GM19099 (cell line): ENCODE measurements around the gene KCNAB2.

Experiments
- POLR2A ChIP-seq: IDR thresholded peaks from 3 replicates; pipeline ENCODE4 v1.6.1; 2011; ENCODE audit warnings: low read depth; ENCODE audit not compliant: insufficient read length; ENCODE audit errors: extremely low read depth

KCNAB2 gene

DNA sequence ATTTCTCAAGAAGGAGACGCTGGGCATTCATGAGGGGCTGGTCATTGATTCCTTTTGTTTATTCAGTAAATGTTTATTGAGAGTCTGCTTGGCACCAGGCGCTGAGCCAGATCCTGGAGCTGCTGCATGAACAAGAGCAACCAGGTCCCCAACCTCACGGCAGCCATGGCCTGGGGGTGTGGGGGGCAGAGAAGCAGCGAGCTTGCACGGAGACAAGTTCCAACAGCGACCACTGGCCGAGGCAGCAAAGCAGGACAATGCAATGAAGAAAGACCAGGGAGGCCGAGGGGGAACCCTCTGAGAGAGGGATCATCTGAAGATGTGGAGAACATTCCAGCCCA is 7.5 kb downstream of the KCNAB2 start:
- no peak for TF ChIP-seq POLR2A

DNA sequence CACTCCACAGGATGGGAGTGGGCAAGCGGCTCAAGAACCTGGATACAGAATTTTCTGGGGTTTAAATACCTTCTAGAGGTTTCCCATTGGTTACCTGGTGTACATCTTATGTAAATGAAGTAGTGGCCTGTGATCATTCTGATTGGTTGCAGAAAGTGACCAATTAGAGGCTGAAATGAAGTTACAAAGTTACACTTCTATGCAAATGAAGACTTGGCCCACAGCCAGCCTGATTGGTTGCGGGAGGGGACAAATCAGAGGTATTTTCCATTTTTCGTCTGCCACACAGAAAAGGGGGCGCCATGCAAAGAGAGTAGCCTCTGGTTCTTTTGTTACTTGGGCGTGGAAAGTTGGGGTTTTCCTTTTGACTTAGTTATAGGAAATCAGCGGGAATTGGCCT is 8.9 kb downstream of the KCNAB2 start:
- TF ChIP-seq POLR2A, result no peak

DNA sequence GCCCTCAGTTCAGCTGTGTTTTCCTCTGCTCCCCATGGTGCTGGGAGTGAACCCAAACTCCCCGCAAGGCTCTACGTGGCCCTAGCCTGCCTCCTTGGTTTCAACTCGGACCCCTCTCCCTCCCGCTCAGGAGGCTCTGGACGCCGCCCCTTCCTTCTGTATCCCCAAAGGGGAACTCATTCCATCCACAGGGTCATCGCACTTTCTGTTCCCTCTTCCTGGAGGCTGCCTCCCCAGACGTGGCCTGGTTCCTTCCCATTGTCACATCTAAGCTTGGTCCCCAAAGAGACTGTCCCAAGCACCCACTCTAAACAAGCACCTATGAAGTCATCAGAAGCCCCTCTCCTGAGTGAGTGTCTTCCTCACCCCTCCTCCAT is 10.9 kb downstream of the KCNAB2 start:
- TF ChIP-seq POLR2A, result no peak

DNA sequence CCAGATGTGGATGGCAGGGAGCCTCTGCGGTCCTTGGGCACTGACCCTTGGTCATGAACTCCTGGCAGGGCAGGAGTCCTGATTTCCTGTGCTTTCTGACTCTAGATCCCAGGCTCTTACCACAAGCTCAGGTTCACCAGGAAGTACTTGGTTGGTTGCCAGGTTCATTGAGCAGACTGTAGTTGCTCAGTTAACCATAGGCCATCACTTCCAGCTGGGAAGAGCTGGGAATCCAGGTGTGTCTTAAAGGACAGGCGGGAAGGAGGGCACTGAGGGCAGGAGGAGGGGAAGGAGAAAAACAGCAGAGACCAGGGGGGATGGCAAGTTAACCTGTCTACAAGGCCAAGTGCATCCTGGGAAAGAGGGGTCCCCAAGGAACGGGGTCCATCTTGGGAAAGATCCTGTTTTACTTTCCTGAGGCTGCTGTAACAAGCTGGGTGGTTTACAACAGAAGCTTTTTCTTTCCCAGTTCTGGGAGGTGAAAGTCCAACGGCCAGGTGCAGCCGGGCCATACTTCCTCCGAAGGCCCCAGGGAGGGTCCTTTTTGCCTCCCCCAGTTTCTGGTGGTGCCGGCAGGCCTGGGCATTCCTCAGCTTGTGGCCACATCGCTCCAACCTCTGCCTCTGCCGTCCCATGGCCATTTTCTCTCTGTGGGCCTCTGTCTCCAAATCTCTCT is 11.6 kb downstream of the KCNAB2 start:
- TF ChIP-seq POLR2A, result no peak

DNA sequence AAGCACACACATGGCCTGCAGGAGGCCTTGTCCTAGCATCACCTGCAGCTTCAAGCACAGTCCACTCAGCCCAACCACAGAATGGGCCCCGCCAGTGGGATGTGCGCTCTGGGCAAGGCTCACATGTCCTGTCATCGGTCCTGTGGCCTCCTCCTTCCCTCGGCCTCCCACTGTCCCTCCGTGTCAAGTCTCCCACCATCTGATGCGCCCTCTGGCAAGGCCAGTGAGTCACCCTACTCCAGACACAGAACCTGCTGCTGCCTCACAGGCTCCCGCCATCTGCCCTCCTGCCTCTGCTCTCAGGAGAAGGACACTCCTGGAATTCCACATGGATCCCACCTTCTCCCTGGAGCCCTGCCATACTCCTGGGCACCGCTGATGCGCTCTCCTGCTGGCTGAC is 14.2 kb downstream of the KCNAB2 start:
- TF ChIP-seq POLR2A, result no peak

DNA sequence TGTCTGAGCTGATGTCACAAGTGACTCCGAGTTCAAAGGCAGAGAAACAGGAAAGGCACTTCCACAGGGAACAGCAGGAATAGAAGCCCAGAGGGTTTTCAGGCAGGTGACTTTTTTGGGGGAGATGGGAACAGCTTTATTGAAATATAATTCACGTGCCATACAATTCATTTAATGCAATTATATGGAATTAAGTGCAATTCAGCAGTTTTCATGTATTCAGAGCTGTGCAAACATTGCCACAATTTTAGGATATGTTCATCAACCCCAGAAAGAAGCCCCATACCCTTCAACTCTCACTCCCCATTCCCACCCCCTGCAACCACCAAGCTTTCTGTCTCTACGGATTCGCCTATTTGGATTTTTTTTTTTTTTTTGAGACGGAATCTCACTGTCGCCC is 17.0 kb downstream of the KCNAB2 start:
- no peak for TF ChIP-seq POLR2A

DNA sequence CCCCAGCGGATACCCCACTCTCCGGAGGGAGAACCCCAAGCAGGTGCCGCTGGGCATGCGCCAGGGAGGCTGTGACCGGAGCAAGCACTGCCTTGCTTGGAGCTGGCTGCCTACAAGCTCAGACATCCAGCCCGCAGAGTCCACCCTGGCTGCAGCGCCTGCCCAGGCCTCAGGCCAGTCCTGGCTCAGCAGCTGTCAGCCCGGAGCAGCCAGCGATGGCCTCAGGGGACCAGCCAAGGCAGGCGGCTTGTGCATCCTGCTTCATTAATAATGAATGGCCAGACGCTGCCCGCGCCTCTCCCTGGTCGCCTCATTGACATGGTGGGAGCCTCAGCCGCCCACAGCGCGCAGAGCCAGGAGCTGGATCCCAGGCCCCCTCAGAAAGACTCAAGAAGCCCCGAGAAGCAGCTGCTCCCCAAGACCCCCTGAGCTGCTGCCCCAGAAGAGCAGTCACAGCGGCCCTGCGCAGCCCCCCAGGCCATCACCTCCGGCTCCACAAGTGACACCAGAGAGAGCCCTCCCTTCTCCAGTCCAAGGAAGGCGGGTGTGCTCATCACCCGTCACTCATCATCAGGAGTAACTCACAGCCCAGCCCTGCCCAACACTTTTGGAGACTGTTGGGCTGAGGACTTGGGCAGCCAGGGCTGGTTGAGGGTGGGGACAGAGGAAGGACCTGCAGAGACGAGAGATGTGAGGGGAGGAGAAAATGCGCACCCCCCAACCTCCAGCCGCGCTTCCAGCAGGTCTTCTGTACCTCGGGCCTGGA is 19.6 kb downstream of the KCNAB2 start:
- no peak for TF ChIP-seq POLR2A

DNA sequence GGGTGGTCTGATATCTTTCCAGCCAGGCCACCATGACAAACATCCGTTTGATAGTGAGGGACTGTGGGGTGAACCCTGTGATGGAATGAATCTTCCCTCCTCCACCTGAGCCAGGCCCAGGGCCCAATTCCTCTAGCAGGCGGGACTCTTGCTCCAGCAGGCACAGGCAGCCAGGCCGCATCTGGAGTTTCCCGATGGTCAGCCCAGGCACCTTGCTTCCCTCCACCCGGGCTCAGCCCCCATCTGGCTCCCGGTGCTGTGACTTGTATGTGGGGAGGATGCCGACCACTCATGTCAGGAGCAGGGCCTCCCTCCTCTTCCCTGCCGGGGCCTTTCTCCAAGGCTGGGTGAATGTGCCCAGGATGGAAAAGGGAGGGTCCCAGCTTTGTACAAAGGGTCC is 21.0 kb downstream of the KCNAB2 start:
- TF ChIP-seq POLR2A, result no peak

DNA sequence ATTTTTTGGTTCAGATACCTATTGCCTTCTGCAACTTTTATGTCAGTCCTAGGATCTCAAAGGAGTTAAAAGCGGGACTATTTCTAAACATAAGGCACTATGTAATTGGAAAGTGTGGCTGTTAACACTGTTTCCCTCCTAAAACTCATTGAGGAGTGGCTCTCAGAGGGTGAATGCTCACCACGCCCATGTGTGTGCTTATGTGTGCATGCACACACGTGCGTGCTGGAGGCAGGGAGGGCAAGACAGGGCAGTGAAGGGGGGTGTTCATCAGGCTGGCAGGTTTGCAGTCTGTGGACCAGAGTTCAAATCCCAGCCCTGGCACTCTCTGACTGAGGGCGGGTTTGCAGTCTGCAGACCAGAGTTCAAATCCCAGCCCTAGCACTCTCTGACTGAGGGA is 22.4 kb downstream of the KCNAB2 start:
- TF ChIP-seq POLR2A, result no peak

DNA sequence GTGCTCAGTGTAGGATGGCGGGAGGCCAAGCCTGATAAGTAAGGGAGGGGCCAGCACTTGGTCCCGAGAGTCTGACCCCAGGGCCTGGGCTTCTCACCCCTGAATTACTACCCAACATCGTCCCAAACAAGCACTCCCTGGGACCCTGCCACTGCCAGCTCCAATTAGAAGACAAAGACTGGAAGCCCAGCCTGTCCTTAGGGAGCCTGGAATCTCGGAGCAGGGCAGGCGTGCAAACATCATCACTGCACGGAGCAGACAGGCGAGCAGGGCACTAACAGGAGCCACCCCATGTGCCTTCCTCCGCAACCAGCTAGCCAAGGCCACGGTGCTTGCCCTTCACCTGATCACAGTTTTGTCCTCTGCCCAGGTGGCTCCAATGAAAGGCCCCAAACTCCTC is 23.2 kb downstream of the KCNAB2 start:
- no peak for TF ChIP-seq POLR2A

DNA sequence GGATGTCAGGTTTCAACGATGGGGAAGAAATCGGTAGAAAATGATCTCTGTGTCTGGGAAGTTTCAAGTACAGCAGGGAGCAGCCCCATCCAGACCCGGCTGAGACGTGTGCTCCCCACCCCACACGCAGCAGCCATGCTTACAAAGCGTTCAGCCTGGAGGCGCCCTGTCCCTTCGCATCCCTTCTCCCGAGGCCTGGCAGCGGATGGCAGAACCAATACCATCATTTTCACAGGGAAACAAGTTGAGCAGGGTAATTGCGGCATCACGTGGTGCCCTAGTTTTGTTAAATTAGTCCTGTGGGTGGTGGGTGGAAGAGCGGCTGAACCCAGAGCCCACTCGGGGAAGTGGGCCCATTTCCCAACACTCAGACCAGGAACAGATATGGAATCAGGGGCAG is 23.9 kb downstream of the KCNAB2 start:
- no peak for TF ChIP-seq POLR2A

DNA sequence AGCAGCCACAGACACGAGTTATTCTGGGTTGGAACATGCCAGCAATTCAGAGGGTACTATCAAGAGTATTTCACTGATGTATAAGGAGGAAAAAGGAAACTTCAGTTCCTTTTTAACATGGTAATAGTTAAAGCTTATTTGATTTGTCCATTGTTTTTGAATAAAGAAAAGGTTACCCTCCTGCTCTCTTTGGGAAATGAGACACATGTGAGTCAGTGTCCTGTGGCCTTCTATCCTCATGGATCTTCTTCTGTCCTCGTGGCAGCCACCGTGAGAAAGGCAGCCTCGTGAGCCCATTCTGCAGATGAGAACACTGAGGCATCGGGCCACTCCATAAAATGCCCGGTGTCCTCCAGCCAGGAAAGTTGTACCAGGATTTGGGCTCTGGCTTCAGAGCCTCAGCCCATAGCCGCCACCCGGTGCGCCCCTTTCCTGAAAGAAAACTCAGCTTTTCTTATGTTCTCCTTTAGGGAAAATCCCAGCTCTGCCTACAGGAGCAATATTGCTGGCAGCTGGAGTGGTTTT is 24.8 kb downstream of the KCNAB2 start:
- TF ChIP-seq POLR2A, result no peak

DNA sequence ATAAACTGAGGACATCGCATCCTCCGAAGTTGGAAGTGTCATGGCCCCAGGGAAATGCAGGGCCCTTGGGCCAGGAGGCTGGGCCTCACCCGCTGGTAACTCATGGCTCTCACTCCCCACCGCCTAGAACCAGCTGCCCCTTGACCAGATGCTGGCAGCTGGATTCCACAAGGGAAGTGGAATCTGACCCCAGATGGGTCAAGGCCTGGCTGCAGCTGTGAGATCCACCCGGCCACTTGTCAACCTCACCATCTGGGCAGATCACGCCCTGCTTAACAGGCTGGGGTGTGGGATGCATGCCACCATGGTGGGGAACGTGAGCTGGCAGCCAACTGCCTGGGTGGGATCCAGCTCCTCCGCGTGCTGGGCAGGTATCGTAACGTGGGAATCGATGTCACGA is 25.5 kb downstream of the KCNAB2 start:
- TF ChIP-seq POLR2A, result no peak

DNA sequence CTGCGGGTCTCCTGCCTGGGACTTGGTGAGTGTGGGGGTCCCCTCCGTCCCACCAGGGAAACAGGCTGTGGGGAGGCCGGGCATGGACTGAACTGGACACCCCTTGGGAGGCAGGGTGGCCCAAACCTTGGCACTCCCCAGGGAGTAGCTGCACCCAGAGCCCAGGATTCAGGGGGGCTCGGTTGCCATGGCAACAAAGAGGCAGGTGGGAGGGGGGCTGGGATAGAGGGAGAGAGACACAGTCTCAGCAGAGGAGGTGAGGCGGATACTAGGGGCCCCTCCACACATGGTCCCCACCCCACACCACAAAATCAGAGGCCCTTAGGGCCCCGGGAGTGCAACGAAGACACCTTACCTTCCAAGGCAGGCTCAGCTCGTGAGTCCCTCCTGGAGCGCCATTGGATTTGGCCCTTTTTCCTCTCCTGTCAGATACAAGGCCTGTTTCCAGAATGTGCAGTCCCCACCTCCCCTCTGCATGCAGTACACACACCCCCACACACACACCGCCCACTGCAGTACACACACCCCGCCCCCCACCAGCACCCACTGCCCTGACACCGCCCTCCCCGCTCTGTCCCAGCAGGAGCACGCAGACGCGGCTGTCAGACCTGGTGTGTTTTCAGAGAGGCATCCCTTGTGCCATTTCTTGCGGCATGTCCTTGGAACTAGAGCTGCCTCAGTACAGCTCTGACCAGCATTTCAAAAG is 27.2 kb downstream of the KCNAB2 start:
- TF ChIP-seq POLR2A, result no peak

DNA sequence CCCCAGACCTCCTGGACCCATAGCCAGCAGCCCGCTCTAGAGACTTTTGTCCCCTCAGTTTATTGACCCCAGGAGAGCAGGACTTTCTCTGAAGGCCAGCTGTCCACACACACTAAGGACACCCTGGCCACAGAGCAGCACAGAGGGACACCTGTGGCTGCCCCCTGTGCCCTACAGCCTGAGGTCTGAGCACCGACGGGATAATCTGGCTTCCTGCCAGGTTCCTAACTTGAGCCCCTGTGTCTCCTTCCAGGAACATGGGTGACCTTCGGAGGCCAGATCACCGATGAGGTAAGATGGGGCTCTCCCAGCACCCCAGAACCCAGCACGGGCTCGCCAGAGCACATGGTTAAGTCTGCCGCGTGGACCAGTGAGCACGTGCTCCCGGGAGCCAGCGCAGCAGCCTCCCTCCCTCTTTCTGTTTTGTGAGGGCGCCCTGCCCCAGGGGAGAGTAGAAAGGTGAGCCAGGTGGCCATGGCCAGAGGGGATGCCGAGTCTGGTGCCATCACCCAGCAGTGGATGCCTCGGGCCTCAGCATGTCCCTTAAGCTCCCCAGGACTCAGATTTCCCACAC is 27.9 kb downstream of the KCNAB2 start:
- TF ChIP-seq POLR2A, result no peak

DNA sequence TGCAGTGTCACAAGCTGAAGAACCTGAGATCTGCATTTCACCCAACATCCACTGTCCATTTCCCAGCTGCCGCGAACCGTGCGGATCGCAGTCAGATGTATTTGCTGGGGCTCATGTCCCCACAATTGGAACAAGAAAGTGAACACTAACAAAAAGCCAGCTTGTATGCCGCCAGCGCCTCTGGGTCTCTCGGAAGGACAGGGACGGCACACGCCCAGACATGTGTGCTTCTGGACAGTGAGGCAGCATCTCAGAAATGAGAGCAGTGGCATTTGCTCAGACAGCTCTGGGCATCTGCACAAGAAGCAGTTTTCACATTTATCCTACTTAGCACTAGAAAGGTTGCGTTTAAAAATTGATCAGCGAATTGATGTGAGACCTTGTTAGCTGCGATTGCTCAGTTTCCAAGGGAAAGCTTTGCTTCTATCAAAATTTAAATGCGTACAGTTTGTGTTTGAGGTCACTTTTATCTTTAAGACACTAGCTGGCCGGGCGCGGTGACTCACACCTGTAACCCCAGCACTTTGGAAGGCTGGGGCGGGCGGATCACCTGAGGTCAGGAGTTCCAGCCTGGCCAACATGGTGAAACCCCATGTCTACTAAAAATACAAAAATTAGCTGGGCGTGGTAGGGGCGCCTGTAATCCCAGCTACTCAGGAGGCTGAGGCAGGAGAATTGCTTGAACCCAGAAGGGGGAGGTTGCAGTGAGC is 28.7 kb downstream of the KCNAB2 start:
- TF ChIP-seq POLR2A, result no peak

DNA sequence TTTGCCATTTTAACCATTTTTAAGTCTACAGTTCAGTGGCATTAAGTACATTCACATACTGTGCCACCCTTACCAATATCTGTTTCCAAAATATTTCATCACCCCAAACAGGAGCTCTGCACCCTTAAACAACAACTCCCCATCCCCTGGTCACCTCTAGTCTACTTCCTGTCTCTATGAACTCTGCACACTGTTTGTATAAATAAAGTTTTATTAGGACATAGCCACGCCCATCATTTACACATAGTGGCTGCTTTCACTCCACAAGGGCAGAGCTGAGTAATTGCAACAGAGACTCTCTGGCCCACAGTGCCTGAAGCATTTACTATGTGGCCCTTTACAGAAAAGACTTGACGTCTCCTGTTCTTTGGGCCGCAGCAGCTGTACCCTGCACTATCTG is 30.1 kb downstream of the KCNAB2 start:
- TF ChIP-seq POLR2A, result no peak
